ENCODE data around the gene FANCB. TPM values are rescaled to one million over a fixed set of nuclear protein-coding genes. Genes with fewer than 3 reads are reported as not detected.

Gene FANCB
- total RNA-seq, 1 experiment from 2014 or later = 12.1 TPM

GRCh38 chrX:14865201-14865600 lies 7.7 kb downstream of the FANCB start:
- no CpG with 5 or more reads among the region's 1 CpG for WGBS (ENCODE audit: extremely low coverage, insufficient read length, low lambda C conversion rate)

More at GRCh38 chrX:14865201-14865600, 7.7 kb downstream of the FANCB start:
- Mint-ChIP-seq H3K27ac (no peak overlapping the region), H3K36me3 (ENCODE audit: insufficient read depth in 1 of 3, low read depth in 3 of 3) (peaks cover 26 to 30% (median 29%) of the 10 kb centered on the region in 3 experiments), H3K27me3 (ENCODE audit: low read depth) (no peaks in the 10 kb centered on the region), H3K4me1 (peaks cover 2 to 5% of the 10 kb centered on the region in 2 experiments; a peak in 3 of 4 replicates), H3K4me3 (no peak overlapping the region), H3K9me3 (peaks cover 52 to 57% of the 10 kb centered on the region in 2 experiments)
- Histone ChIP-seq H2BK5ac (ENCODE audit: insufficient read length, low read length) (no peak overlapping the region), H3K23ac (ENCODE audit: insufficient read length, low read depth, low read length) (no peak overlapping the region), H2BK12ac (ENCODE audit: insufficient read length, low read depth, low read length) (no peak overlapping the region), H3K56ac (ENCODE audit: insufficient read length, low read depth, low read length) (no peak overlapping the region), H3K23me2 (ENCODE audit: insufficient read length, low read depth, low read length, poor library complexity, severe bottlenecking) (no peaks in the 10 kb centered on the region), H2AK5ac (ENCODE audit: insufficient read length, low read length) (no peak overlapping the region), H3K27ac (ENCODE audit: insufficient read length, low read depth, low read length) (no peak overlapping the region), H3K79me2 (ENCODE audit: insufficient read depth, low read length) (no peaks in the 10 kb centered on the region; the same call in 1 of the 2 replicates), H2BK20ac (ENCODE audit: low read depth, low read length, poor library complexity, severe bottlenecking) (no peak overlapping the region), H3K14ac (ENCODE audit: insufficient read depth, low read length) (no peak overlapping the region), H3T11ph (ENCODE audit: low read length) (no peak overlapping the region), H2AFZ (ENCODE audit: low read length) (no peak overlapping the region), H3K4me2 (ENCODE audit: insufficient read depth, insufficient read length, low read length) (no peak overlapping the region), H3K4me1 (ENCODE audit: insufficient read depth, low read length) (no peaks in the 10 kb centered on the region), H2BK15ac (ENCODE audit: low read depth, low read length) (no peak overlapping the region), H3K27me3 (ENCODE audit: insufficient read depth, low read length) (no peaks in the 10 kb centered on the region), H3K18ac (ENCODE audit: insufficient read length, low read depth, low read length) (no peak overlapping the region), H4K8ac (replicated peaks; ENCODE audit: insufficient read length, low read depth, low read length) (no peak overlapping the region), H3K79me1 (ENCODE audit: insufficient read depth, low read depth, low read length, poor library complexity, severe bottlenecking) (no peaks in the 10 kb centered on the region), H3K9ac (ENCODE audit: extremely low read depth, insufficient read length, low read length) (no peak overlapping the region), H3K4ac (ENCODE audit: low read depth, low read length) (no peak overlapping the region), H3K9me3 (ENCODE audit: control insufficient read depth, low read depth, low read length) (no peaks in the 10 kb centered on the region), H4K20me1 (ENCODE audit: control insufficient read depth, insufficient read depth, insufficient read length) (no peaks in the 10 kb centered on the region), H4K91ac (ENCODE audit: insufficient read length, low read depth, low read length) (no peak overlapping the region), H2BK120ac (ENCODE audit: low read depth, low read length, poor library complexity, severe bottlenecking) (no peak overlapping the region), H4K5ac (ENCODE audit: insufficient read length, low read depth, low read length) (no peak overlapping the region)
- no peak for TF ChIP-seq CTCF (conservative IDR thresholded peaks at IDR 0.05)
- DNase-seq = no peak

All from H9 (cell line).